Measurements from ENCODE around the gene RNH1. TPM values are rescaled to one million over a fixed set of nuclear protein-coding genes. Genes with fewer than 3 reads are reported as not detected.

Gene RNH1
- total RNA-seq, 1 donor = 92.2 TPM

GRCh38 chr11:488062-488461 lies 19.0 kb downstream of the RNH1 start:
- Histone ChIP-seq H3K4me1 (ENCODE audit: insufficient read depth, low read length) (no peaks in the 10 kb centered on the region), H3K4me3 (ENCODE audit: low read length) (no peak overlapping the region), H3K9me3 (ENCODE audit: low read depth, low read length) (no peaks in the 10 kb centered on the region), H3K27me3 (ENCODE audit: insufficient read depth, low read length) (no peaks in the 10 kb centered on the region)

GRCh38 chr11:487571-488021 lies 19.4 kb downstream of the RNH1 start:
- no peaks in the 10 kb centered on the region for H3K9me3 ChIP-seq (ENCODE audit: low read depth, low read length)
- no peak overlapping the region for H3K4me3 ChIP-seq (ENCODE audit: low read length)
- H3K27me3 ChIP-seq (ENCODE audit: insufficient read depth, low read length) = no peaks in the 10 kb centered on the region
- no peaks in the 10 kb centered on the region for H3K4me1 ChIP-seq (ENCODE audit: insufficient read depth, low read length)

GRCh38 chr11:486189-486588 lies 20.9 kb downstream of the RNH1 start:
- Histone ChIP-seq H3K9me3 (ENCODE audit: low read depth, low read length) (no peaks in the 10 kb centered on the region), H3K4me1 (ENCODE audit: insufficient read depth, low read length) (no peaks in the 10 kb centered on the region), H3K4me3 (ENCODE audit: low read length) (no peak overlapping the region), H3K27me3 (ENCODE audit: insufficient read depth, low read length) (no peaks in the 10 kb centered on the region)

GRCh38 chr11:484616-485015 lies 22.4 kb downstream of the RNH1 start:
- Histone ChIP-seq H3K9me3 (ENCODE audit: low read depth, low read length) (no peaks in the 10 kb centered on the region), H3K27me3 (ENCODE audit: insufficient read depth, low read length) (no peaks in the 10 kb centered on the region), H3K4me1 (ENCODE audit: insufficient read depth, low read length) (no peaks in the 10 kb centered on the region), H3K4me3 (ENCODE audit: low read length) (no peak overlapping the region)

- H3K4me1 ChIP-seq (ENCODE audit: insufficient read depth, low read length) = no peaks in the 10 kb centered on the region
- H3K27me3 ChIP-seq (ENCODE audit: insufficient read depth, low read length) = no peaks in the 10 kb centered on the region
- H3K9me3 ChIP-seq (ENCODE audit: low read depth, low read length) = no peaks in the 10 kb centered on the region
- H3K4me3 ChIP-seq (ENCODE audit: low read length) = no peak overlapping the region
Observed at GRCh38 chr11:479311-479710, 27.7 kb downstream of the RNH1 start.

- Histone ChIP-seq H3K27me3 (ENCODE audit: insufficient read depth, low read length) (no peaks in the 10 kb centered on the region), H3K4me1 (ENCODE audit: insufficient read depth, low read length) (no peaks in the 10 kb centered on the region), H3K4me3 (ENCODE audit: low read length) (no peak overlapping the region), H3K9me3 (ENCODE audit: low read depth, low read length) (no peaks in the 10 kb centered on the region)
Observed at GRCh38 chr11:477052-477715, 29.9 kb downstream of the RNH1 start.

GRCh38 chr11:476416-476815 lies 30.6 kb downstream of the RNH1 start:
- H3K4me1 ChIP-seq (ENCODE audit: insufficient read depth, low read length) = no peaks in the 10 kb centered on the region

GRCh38 chr11:475941-476340 lies 31.1 kb downstream of the RNH1 start:
- Histone ChIP-seq H3K4me3 (ENCODE audit: low read length) (no peak overlapping the region), H3K4me1 (ENCODE audit: insufficient read depth, low read length) (no peaks in the 10 kb centered on the region), H3K27me3 (ENCODE audit: insufficient read depth, low read length) (no peaks in the 10 kb centered on the region), H3K9me3 (ENCODE audit: low read depth, low read length) (no peaks in the 10 kb centered on the region)

More at GRCh38 chr11:476416-476815, 30.6 kb downstream of the RNH1 start:
- no peaks in the 10 kb centered on the region for H3K9me3 ChIP-seq (ENCODE audit: low read depth, low read length)
- H3K4me3 ChIP-seq (ENCODE audit: low read length) = no peak overlapping the region
- H3K27me3 ChIP-seq (ENCODE audit: insufficient read depth, low read length) = no peaks in the 10 kb centered on the region

- no peak overlapping the region for H3K4me3 ChIP-seq (ENCODE audit: low read length)
- no peaks in the 10 kb centered on the region for H3K9me3 ChIP-seq (ENCODE audit: low read depth, low read length)
- no peaks in the 10 kb centered on the region for H3K27me3 ChIP-seq (ENCODE audit: insufficient read depth, low read length)
- no peaks in the 10 kb centered on the region for H3K4me1 ChIP-seq (ENCODE audit: insufficient read depth, low read length)
Observed at GRCh38 chr11:474914-475506, 32.0 kb downstream of the RNH1 start.

- H3K9me3 ChIP-seq (ENCODE audit: low read depth, low read length) = no peaks in the 10 kb centered on the region
- no peaks in the 10 kb centered on the region for H3K4me1 ChIP-seq (ENCODE audit: insufficient read depth, low read length)
- no peak overlapping the region for H3K4me3 ChIP-seq (ENCODE audit: low read length)
- H3K27me3 ChIP-seq (ENCODE audit: insufficient read depth, low read length) = no peaks in the 10 kb centered on the region
Observed at GRCh38 chr11:473962-474785, 32.9 kb downstream of the RNH1 start.

GRCh38 chr11:473415-473814 lies 33.6 kb downstream of the RNH1 start:
- no peaks in the 10 kb centered on the region for H3K4me1 ChIP-seq (ENCODE audit: insufficient read depth, low read length)
- no peaks in the 10 kb centered on the region for H3K27me3 ChIP-seq (ENCODE audit: insufficient read depth, low read length)
- H3K9me3 ChIP-seq (ENCODE audit: low read depth, low read length) = no peaks in the 10 kb centered on the region
- H3K4me3 ChIP-seq (ENCODE audit: low read length) = no peak overlapping the region

GRCh38 chr11:472816-473215 lies 34.2 kb downstream of the RNH1 start:
- H3K4me1 ChIP-seq (ENCODE audit: insufficient read depth, low read length) = no peaks in the 10 kb centered on the region
- H3K27me3 ChIP-seq (ENCODE audit: insufficient read depth, low read length) = no peaks in the 10 kb centered on the region
- H3K4me3 ChIP-seq (ENCODE audit: low read length) = no peak overlapping the region
- H3K9me3 ChIP-seq (ENCODE audit: low read depth, low read length) = no peaks in the 10 kb centered on the region

- Histone ChIP-seq H3K27me3 (ENCODE audit: insufficient read depth, low read length) (no peaks in the 10 kb centered on the region), H3K9me3 (ENCODE audit: low read depth, low read length) (no peaks in the 10 kb centered on the region), H3K4me3 (ENCODE audit: low read length) (no peak overlapping the region), H3K4me1 (ENCODE audit: insufficient read depth, low read length) (no peaks in the 10 kb centered on the region)
Observed at GRCh38 chr11:472272-472671, 34.8 kb downstream of the RNH1 start.

GRCh38 chr11:471468-472145 lies 35.4 kb downstream of the RNH1 start:
- Histone ChIP-seq H3K9me3 (ENCODE audit: low read depth, low read length) (no peaks in the 10 kb centered on the region), H3K27me3 (ENCODE audit: insufficient read depth, low read length) (no peaks in the 10 kb centered on the region), H3K4me3 (ENCODE audit: low read length) (no peak overlapping the region), H3K4me1 (ENCODE audit: insufficient read depth, low read length) (no peaks in the 10 kb centered on the region)

Data from mononuclear cell (primary cell).